Smooth muscle cell (in vitro differentiated cells): ENCODE results near the gene SEMA3A. TPM values are rescaled to one million over a fixed set of nuclear protein-coding genes. Genes with fewer than 3 reads are reported as not detected.
A peak's percentile ranks its signal among the peaks of the same experiment; 100 is the strongest.

Source experiments
- DNase-seq: peaks from one replicate; lab custom pipeline; 2025; ENCODE audit not compliant: unreplicated experiment; lab: John Stamatoyannopoulos, UW
- H2AFZ ChIP-seq: fragments of 200-600 bp; sonication (generic); 2 replicates; pipeline ENCODE4 v1.6.0; 2016; ENCODE audit warnings: antibody characterized with exemption, low read depth, mild to moderate bottlenecking
- H3F3A ChIP-seq: fragments of 200-600 bp; sonication (generic); 2 replicates; pipeline ENCODE4 v1.6.0; 2017; ENCODE audit warnings: antibody characterized with exemption, low read depth
- H3K27ac ChIP-seq: fragments of 200-600 bp; sonication (generic); 2 replicates; pipeline ENCODE4 v1.5.1; 2016; ENCODE audit warnings: low read depth, mild to moderate bottlenecking
- H3K27me3 ChIP-seq: fragments of 200-600 bp; sonication (generic); 2 replicates; pipeline ENCODE4 v1.6.1; 2016; ENCODE audit warnings: low read depth, mild to moderate bottlenecking
- H3K36me3 ChIP-seq: fragments of 200-600 bp; sonication (generic); 2 replicates; pipeline ENCODE4 v1.5.1; 2016; ENCODE audit warnings: low read depth
- H3K4me1 ChIP-seq: fragments of 200-600 bp; sonication (generic); 2 replicates; pipeline ENCODE4 v1.5.1; 2016; ENCODE audit warnings: low read depth
- H3K4me2 ChIP-seq: fragments of 200-600 bp; sonication (generic); 2 replicates; pipeline ENCODE4 v1.6.0; 2016; ENCODE audit warnings: mild to moderate bottlenecking
- H3K4me3 ChIP-seq: fragments of 200-600 bp; sonication (generic); 2 replicates; pipeline ENCODE4 v1.5.1; 2016; ENCODE audit warnings: mild to moderate bottlenecking
- H3K79me2 ChIP-seq: fragments of 200-600 bp; sonication (generic); 2 replicates; pipeline ENCODE4 v1.6.0; 2016; ENCODE audit warnings: low read depth, mild to moderate bottlenecking
- H3K9ac ChIP-seq: fragments of 200-600 bp; sonication (generic); 2 replicates; pipeline ENCODE4 v1.6.0; 2016; ENCODE audit warnings: low read depth
- H3K9me3 ChIP-seq: fragments of 200-600 bp; sonication (generic); replicated peaks from 2 replicates; pipeline ENCODE4 v1.5.1; 2016; ENCODE audit warnings: low read depth
- H4K20me1 ChIP-seq: fragments of 200-600 bp; sonication (generic); 2 replicates; pipeline ENCODE4 v1.6.0; 2016; ENCODE audit warnings: low read depth
- CTCF ChIP-seq: fragments of 200-600 bp; sonication (generic); IDR thresholded peaks from 2 replicates; pipeline ENCODE4 v1.5.1; 2017; ENCODE audit warnings: borderline replicate concordance, mild to moderate bottlenecking, antibody characterized with exemption; ENCODE audit not compliant: insufficient read depth, poor library complexity, severe bottlenecking
- WGBS: methylation state at CpG from one replicate; pipeline ENCODE4 v1.1.7; 2016; ENCODE audit warnings: low lambda C conversion rate; 5-methylcytosine and 5-hydroxymethylcytosine counted together
- polyA plus RNA-seq: library from polyadenylated mRNA; unstranded; fragments of >200 nt; fragmentation: Nextera tagmentation; extraction: Ambion mirVana; gene quantifications from 2 replicates; pipeline ENCODE4 v1.2.1, GENCODE V29; 2016
- total RNA-seq: library from RNA; depleted of rRNA; stranded (reverse); fragments of >200 nt; gene quantifications from 2 replicates; pipeline ENCODE4 v1.2.3, GENCODE V29; 2014

Gene SEMA3A
- total and polyA plus RNA-seq, 2 experiments from 2014 or later: 8.3 to 34.6 TPM

GRCh38 chr7:83952236-83952635 is 242.4 kb downstream of the SEMA3A start:
- no peak for TF ChIP-seq CTCF
- no peaks in the 10 kb centered on the region for H3F3A ChIP-seq
- no peaks in the 10 kb centered on the region for H3K36me3 ChIP-seq
- H4K20me1 ChIP-seq: no peaks in the 10 kb centered on the region
- 82% methylated on average over 2 of the region's 2 CpGs for WGBS
- no peaks in the 10 kb centered on the region for H3K79me2 ChIP-seq
- H3K27me3 ChIP-seq: no peaks in the 10 kb centered on the region
- H3K9me3 ChIP-seq: no peaks in the 10 kb centered on the region
- no peak overlapping the region for H3K27ac ChIP-seq
- H3K4me3 ChIP-seq: no peak overlapping the region
- no peak overlapping the region for H2AFZ ChIP-seq
- no peak overlapping the region for H3K9ac ChIP-seq
- H3K4me2 ChIP-seq: no peak overlapping the region
- DNase-seq: no peak
- H3K4me1 ChIP-seq: no peaks in the 10 kb centered on the region

- DNase-seq: no peak
- no peaks in the 10 kb centered on the region for H3K9me3 ChIP-seq
- no peaks in the 10 kb centered on the region for H3K4me1 ChIP-seq
- H3F3A ChIP-seq: no peaks in the 10 kb centered on the region
- no peak overlapping the region for H3K4me2 ChIP-seq
- no peaks in the 10 kb centered on the region for H3K36me3 ChIP-seq
- no peak overlapping the region for H3K27ac ChIP-seq
- TF ChIP-seq CTCF: peak; percentile 31
- H3K9ac ChIP-seq: no peak overlapping the region
- H4K20me1 ChIP-seq: no peaks in the 10 kb centered on the region
- WGBS: 38% methylated on average over 2 of the region's 2 CpGs
- no peak overlapping the region for H3K4me3 ChIP-seq
- H2AFZ ChIP-seq: no peak overlapping the region
- H3K79me2 ChIP-seq: no peaks in the 10 kb centered on the region
- H3K27me3 ChIP-seq: peaks cover 21% of the 10 kb centered on the region
These were observed 247.3 kb downstream of the SEMA3A start for GRCh38 chr7:83947260-83947659.

GRCh38 chr7:83946801-83947200 is 247.8 kb downstream of the SEMA3A start:
- no peak overlapping the region for H3K4me2 ChIP-seq
- no peaks in the 10 kb centered on the region for H3K4me1 ChIP-seq
- H2AFZ ChIP-seq: no peak overlapping the region
- no peak for DNase-seq
- no peak overlapping the region for H3K9ac ChIP-seq
- peaks cover 21% of the 10 kb centered on the region for H3K27me3 ChIP-seq
- H3K9me3 ChIP-seq: no peaks in the 10 kb centered on the region
- H3K36me3 ChIP-seq: no peaks in the 10 kb centered on the region
- 92% methylated on average over 3 of the region's 3 CpGs for WGBS
- H4K20me1 ChIP-seq: no peaks in the 10 kb centered on the region
- H3K27ac ChIP-seq: no peak overlapping the region
- no peaks in the 10 kb centered on the region for H3K79me2 ChIP-seq
- no peak for TF ChIP-seq CTCF
- H3K4me3 ChIP-seq: no peak overlapping the region
- H3F3A ChIP-seq: no peaks in the 10 kb centered on the region

- no peak for TF ChIP-seq CTCF
- no peak for DNase-seq
- WGBS: 78% methylated on average over 4 of the region's 4 CpGs
- no peak overlapping the region for H3K4me2 ChIP-seq
- H3K9me3 ChIP-seq: no peaks in the 10 kb centered on the region
- H3K36me3 ChIP-seq: no peaks in the 10 kb centered on the region
- no peak overlapping the region for H3K4me3 ChIP-seq
- H3F3A ChIP-seq: no peaks in the 10 kb centered on the region
- no peaks in the 10 kb centered on the region for H3K4me1 ChIP-seq
- no peaks in the 10 kb centered on the region for H3K79me2 ChIP-seq
- H3K27me3 ChIP-seq: peaks cover 21% of the 10 kb centered on the region
- no peak overlapping the region for H2AFZ ChIP-seq
- no peak overlapping the region for H3K9ac ChIP-seq
- no peak overlapping the region for H3K27ac ChIP-seq
- no peaks in the 10 kb centered on the region for H4K20me1 ChIP-seq
These were observed 253.3 kb downstream of the SEMA3A start for GRCh38 chr7:83941300-83941699.
